IgD-negative memory B cell (primary cell): ENCODE measurements around the gene TMPRSS12. TPM values are rescaled to one million over a fixed set of nuclear protein-coding genes. Genes with fewer than 3 reads are reported as not detected.
"Not testable (repeated sequence)": the region's sequence is repeated elsewhere in the genome, so short reads cannot be mapped to it uniquely, and the experiment has no call there.

Experiments
- H3K27ac Mint-ChIP-seq, 3 donors: one replicate each; pipeline ENCODE4 v1.8.0; 2020 to 2022; ENCODE audit warnings: mild to moderate bottlenecking in 3 of 3, mixed read lengths in 3 of 3, moderate library complexity in 1 of 3
- H3K27me3 Mint-ChIP-seq: one replicate; pipeline ENCODE4 v1.8.0; 2021; ENCODE audit warnings: mixed read lengths
- H3K36me3 Mint-ChIP-seq: one replicate; pipeline ENCODE4 v1.8.0; 2020; ENCODE audit warnings: mild to moderate bottlenecking, mixed read lengths
- H3K4me1 Mint-ChIP-seq, 3 donors: one replicate each; pipeline ENCODE4 v1.8.0; 2020 to 2022; ENCODE audit warnings: mixed read lengths in 3 of 3, mild to moderate bottlenecking in 1 of 3
- H3K4me3 Mint-ChIP-seq, 4 donors: one replicate each; pipeline ENCODE4 v1.8.0; 2020 to 2022; ENCODE audit warnings: mild to moderate bottlenecking in 4 of 4, mixed read lengths in 4 of 4, moderate library complexity in 3 of 4
- H3K9me3 Mint-ChIP-seq, 3 donors: one replicate each; pipeline ENCODE4 v1.8.0; 2020 to 2021; ENCODE audit warnings: mixed read lengths in 3 of 3, mild to moderate bottlenecking in 1 of 3
- polyA plus RNA-seq: library from polyadenylated mRNA; unstranded; fragments of 300-500 nt; fragmentation: Illumina TruSeq; gene quantifications from one replicate; pipeline ENCODE4 v1.2.3, GENCODE V29; 2021

TMPRSS12 gene
- not detected for polyA plus RNA-seq

DNA sequence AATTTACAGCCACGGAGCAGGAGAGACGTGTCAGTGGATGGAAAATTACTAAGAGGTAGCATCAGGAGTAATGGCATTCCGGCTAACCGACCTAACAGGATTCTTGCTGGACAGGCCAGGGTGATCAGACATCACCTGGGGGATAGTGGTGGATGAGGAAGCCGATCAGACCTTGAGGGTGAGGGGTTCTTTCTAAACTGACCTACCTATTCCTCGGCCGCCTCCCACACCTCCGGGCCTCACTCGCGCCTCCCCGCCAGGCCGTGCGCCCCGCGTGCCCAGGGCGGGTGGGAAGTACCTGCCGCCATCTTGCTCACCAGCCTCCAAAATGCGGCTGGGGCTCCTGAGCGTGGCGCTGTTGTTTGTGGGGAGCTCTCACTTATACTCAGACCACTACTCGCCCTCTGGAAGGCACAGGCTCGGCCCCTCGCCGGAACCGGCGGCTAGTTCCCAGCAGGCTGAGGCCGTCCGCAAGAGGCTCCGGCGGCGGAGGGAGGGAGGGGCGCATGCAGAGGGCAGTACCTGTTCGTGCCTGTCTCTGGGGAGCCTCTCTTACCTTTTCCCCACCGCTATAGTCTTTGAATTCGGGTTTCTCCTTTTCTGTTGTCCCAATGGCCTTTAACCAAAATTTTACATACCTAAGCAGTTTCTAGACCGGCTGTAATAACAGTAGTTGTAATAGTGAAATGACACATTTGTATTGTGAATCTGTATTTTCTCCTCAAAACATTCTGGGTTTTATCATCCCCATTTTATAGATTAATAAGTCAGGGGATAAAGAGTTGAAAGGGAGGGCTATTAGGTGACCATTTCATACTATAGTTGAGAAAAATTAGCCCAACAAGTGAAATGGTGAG lies at the start of gene TMPRSS12:
Gene TMPRSS12, plus strand, starts transcription at position 290 of the 857 bp plus-strand sequence. Its CDS starts 39 bp downstream, at position 329.
- peaks cover 1% of the 10 kb centered on the region for H3K27me3 Mint-ChIP-seq
- no peak within 1 kb of the TSS for H3K27ac Mint-ChIP-seq
- H3K4me3 Mint-ChIP-seq, result peak within 1 kb of the TSS in 2 of 4 donors; percentile 16 to 81
- H3K4me1 Mint-ChIP-seq, result no peaks in the 10 kb centered on the region
- H3K9me3 Mint-ChIP-seq, result peaks cover 2 to 10% (median 8%) of the 10 kb centered on the region in 3 donors
- peaks cover 2% of the 10 kb centered on the region for H3K36me3 Mint-ChIP-seq

DNA sequence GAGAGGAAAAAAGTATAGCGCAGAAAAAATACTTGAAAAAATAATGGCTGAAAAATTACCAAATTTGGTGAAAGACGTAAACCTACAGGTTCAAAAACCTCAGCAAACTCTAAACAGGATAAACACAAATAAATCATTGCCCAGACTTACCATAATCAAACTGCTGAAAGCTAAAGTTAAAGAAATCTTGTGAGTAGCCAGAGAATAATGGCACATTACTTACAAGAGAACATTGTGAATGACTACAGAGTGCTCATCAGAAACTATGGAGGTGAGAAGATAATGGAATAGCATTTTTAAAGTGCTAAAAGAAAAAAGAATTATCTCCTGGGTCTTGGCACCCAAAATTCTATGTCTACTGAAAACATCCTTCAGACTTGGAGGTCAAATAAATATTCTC lies 42.8 kb upstream of the TMPRSS12 start:
- Mint-ChIP-seq H3K36me3 (peaks cover 30% of the 10 kb centered on the region), H3K4me1 (peaks cover 0 to 1% (median 0%) of the 10 kb centered on the region in 3 donors), H3K27me3 (no peaks in the 10 kb centered on the region), H3K9me3 (peaks cover 0 to 9% (median 7%) of the 10 kb centered on the region in 3 donors), H3K27ac (peak overlapping the region in 2 of 3 donors; percentile 23 to 64), H3K4me3 (no peak overlapping the region)

DNA sequence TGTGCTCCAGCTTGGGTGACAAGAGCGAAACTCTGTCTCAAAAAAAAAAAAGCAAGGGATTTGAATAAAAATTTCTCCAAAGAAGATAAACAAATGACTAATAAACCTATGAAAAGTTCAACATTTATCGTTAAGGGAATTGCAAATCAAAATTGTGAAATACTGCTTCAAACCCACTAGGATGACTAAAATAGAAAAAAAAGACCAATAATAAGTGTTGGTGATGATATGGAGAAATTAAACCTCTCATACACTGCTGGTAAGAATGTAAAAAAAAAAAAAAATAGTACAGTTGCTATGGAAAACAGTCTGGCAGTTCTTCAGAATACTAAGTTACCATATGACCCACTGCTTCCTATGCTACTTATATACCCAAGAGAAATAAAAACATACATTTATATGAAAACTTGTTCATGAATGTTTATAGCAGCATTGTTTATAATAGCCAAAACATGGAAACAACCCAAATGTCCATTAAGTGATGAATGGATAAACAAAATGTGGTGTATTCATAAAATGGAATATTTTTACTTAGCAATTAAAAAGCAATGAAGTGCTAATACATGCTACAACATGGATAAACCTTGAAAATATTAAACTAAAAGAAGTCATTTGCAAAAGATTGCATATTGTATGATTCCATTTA lies 39.4 kb upstream of the TMPRSS12 start:
- Mint-ChIP-seq H3K4me3 (no peak overlapping the region), H3K27ac (no peak overlapping the region), H3K36me3 (peaks cover 23% of the 10 kb centered on the region), H3K9me3 (peaks cover 0 to 9% (median 6%) of the 10 kb centered on the region in 3 donors), H3K27me3 (no peaks in the 10 kb centered on the region), H3K4me1 (peaks cover 0 to 1% (median 0%) of the 10 kb centered on the region in 3 donors)

- no peaks in the 10 kb centered on the region for H3K9me3 Mint-ChIP-seq
- peaks cover 7% of the 10 kb centered on the region for H3K36me3 Mint-ChIP-seq
- peak overlapping the region in 1 of 3 donors; percentile 75 for H3K27ac Mint-ChIP-seq
- H3K4me3 Mint-ChIP-seq, result no peak overlapping the region
- H3K27me3 Mint-ChIP-seq, result no peaks in the 10 kb centered on the region
- H3K4me1 Mint-ChIP-seq, result peaks cover 0 to 1% (median 0%) of the 10 kb centered on the region in 3 donors
Observed at GRCh38 chr12:50806176-50806575, 36.5 kb upstream of the TMPRSS12 start.

- H3K4me1 Mint-ChIP-seq, H3K27ac Mint-ChIP-seq, H3K9me3 Mint-ChIP-seq, H3K36me3 Mint-ChIP-seq, H3K4me3 Mint-ChIP-seq, H3K27me3 Mint-ChIP-seq: not testable (repeated sequence)
Observed at GRCh38 chr12:50809131-50809530, 33.6 kb upstream of the TMPRSS12 start.

GRCh38 chr12:50814921-50815320 lies 27.8 kb upstream of the TMPRSS12 start:
- H3K27ac Mint-ChIP-seq, H3K9me3 Mint-ChIP-seq, H3K4me3 Mint-ChIP-seq, H3K4me1 Mint-ChIP-seq, H3K36me3 Mint-ChIP-seq, H3K27me3 Mint-ChIP-seq: not testable (repeated sequence)

- H3K27ac Mint-ChIP-seq, result no peak overlapping the region
- H3K4me3 Mint-ChIP-seq, result no peak overlapping the region
- H3K27me3 Mint-ChIP-seq, result no peaks in the 10 kb centered on the region
- no peaks in the 10 kb centered on the region for H3K9me3 Mint-ChIP-seq
- no peaks in the 10 kb centered on the region for H3K36me3 Mint-ChIP-seq
- peaks cover 1 to 4% (median 4%) of the 10 kb centered on the region in 3 donors for H3K4me1 Mint-ChIP-seq
Observed at GRCh38 chr12:50820177-50820576, 22.5 kb upstream of the TMPRSS12 start.

DNA sequence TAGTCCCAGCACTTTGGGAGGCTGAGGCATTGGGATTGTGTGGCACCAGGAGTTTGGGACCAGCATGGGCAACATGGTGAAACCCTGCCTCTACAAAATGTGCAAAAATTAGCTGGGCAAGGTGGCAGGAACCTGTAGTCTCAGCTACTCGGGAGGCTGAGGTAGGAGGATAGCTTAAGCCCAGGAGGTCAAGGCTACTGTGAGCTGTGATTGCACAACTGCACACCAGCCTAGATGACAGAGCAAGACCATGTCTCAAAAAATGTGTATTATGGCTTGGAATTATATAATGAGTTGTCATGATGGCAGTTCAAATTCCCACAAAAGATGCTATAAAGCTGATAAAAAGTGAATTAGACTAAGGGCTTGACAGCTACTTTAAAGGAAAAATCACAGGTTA lies 20.6 kb upstream of the TMPRSS12 start:
- H3K27me3 Mint-ChIP-seq, result no peaks in the 10 kb centered on the region
- no peak overlapping the region for H3K27ac Mint-ChIP-seq
- H3K4me3 Mint-ChIP-seq, result no peak overlapping the region
- peaks cover 2 to 6% (median 5%) of the 10 kb centered on the region in 3 donors for H3K4me1 Mint-ChIP-seq
- no peaks in the 10 kb centered on the region for H3K9me3 Mint-ChIP-seq
- H3K36me3 Mint-ChIP-seq, result no peaks in the 10 kb centered on the region

DNA sequence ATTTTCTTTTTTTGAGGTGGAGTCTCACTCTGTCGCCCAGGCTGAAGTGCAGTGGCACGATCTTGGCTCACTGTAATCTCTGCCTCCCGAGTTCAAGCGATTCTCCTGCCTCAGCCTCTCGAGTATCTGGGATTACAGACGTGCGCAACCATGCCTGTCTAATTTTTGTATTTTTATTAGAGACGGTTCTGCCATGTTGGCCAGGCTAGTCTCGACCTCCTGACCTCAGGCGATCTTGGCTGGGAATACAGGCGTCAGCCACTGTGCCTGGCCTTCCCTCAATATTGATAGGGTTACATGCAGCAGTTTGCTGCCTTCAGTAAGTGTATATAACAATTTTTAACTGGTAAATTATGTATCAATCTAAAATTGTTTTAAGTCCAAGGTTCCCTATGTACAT lies 19.0 kb upstream of the TMPRSS12 start:
- not testable (repeated sequence) for H3K36me3 Mint-ChIP-seq, H3K27ac Mint-ChIP-seq, H3K27me3 Mint-ChIP-seq, H3K9me3 Mint-ChIP-seq, H3K4me1 Mint-ChIP-seq, H3K4me3 Mint-ChIP-seq

- Mint-ChIP-seq H3K4me1 (peaks cover 2 to 6% (median 5%) of the 10 kb centered on the region in 3 donors), H3K9me3 (no peaks in the 10 kb centered on the region), H3K27ac (peak overlapping the region; percentile 16 to 94 (median 32)), H3K4me3 (no peak overlapping the region), H3K36me3 (no peaks in the 10 kb centered on the region), H3K27me3 (no peaks in the 10 kb centered on the region)
Observed at GRCh38 chr12:50824914-50825313, 17.8 kb upstream of the TMPRSS12 start.

DNA sequence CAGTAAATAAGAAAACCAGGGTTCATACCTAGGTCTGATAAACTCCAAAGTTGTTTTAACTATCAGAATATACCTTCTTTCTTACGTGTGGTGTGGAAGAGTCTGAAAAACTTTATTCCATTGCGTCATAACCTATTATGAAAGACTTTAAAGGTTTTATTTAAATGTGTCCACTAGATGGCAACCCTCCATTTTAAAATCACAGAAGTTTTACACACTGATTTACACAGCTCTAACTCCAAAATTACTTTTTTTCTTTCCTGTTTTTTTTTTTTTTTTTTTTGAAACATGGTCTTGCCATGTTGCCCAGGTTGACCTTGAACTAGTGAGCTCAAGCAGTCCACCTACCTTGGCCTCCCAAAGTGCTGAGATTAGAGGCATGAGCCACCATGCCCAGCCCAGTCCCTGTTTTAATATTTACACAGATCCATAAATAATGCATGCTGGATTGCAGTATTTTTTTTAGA lies 17.3 kb upstream of the TMPRSS12 start:
- Mint-ChIP-seq H3K4me1 (peaks cover 2 to 6% (median 5%) of the 10 kb centered on the region in 3 donors), H3K36me3 (no peaks in the 10 kb centered on the region), H3K27me3 (no peaks in the 10 kb centered on the region), H3K4me3 (no peak overlapping the region), H3K27ac (peak overlapping the region; percentile 16 to 94 (median 32)), H3K9me3 (no peaks in the 10 kb centered on the region)

- no peak overlapping the region for H3K27ac Mint-ChIP-seq
- peaks cover 2% of the 10 kb centered on the region for H3K36me3 Mint-ChIP-seq
- no peak overlapping the region for H3K4me3 Mint-ChIP-seq
- H3K27me3 Mint-ChIP-seq, result no peaks in the 10 kb centered on the region
- H3K4me1 Mint-ChIP-seq, result peaks cover 2 to 6% (median 5%) of the 10 kb centered on the region in 3 donors
- peaks cover 0 to 3% (median 3%) of the 10 kb centered on the region in 3 donors for H3K9me3 Mint-ChIP-seq
Observed at GRCh38 chr12:50828121-50828520, 14.6 kb upstream of the TMPRSS12 start.

GRCh38 chr12:50828886-50829285 lies 13.8 kb upstream of the TMPRSS12 start:
- peaks cover 2 to 6% (median 5%) of the 10 kb centered on the region in 3 donors for H3K4me1 Mint-ChIP-seq
- peaks cover 2% of the 10 kb centered on the region for H3K36me3 Mint-ChIP-seq
- no peaks in the 10 kb centered on the region for H3K27me3 Mint-ChIP-seq
- H3K9me3 Mint-ChIP-seq, result peaks cover 0 to 8% (median 5%) of the 10 kb centered on the region in 3 donors
- H3K27ac Mint-ChIP-seq, result no peak overlapping the region
- no peak overlapping the region for H3K4me3 Mint-ChIP-seq

DNA sequence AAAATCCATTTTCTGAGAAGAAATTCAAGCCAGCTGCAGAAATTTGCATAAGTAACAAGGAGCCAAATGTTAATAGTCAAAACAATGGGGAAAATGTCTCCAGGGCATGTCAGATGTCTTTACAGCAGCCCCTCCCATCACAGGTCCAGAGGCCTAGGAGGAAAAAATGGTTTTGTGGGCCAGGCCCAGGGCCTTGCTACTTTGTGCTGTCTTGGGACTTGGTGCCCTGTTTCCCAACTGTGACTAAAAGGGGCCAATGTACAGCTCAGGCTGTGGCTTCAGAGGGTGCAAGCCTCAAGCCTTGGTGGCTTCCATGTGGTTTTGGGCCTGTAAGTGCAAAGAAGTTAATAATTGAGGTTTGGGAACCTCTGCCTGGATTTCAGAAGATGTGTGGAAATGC lies 8.9 kb upstream of the TMPRSS12 start:
- H3K27ac Mint-ChIP-seq, H3K36me3 Mint-ChIP-seq, H3K4me3 Mint-ChIP-seq, H3K4me1 Mint-ChIP-seq, H3K27me3 Mint-ChIP-seq: not testable (repeated sequence)
- H3K9me3 Mint-ChIP-seq, result peaks cover 3 to 23% (median 11%) of the 10 kb centered on the region in 3 donors

GRCh38 chr12:50839042-50839441 lies 3.7 kb upstream of the TMPRSS12 start:
- Mint-ChIP-seq H3K9me3 (peaks cover 7 to 23% (median 13%) of the 10 kb centered on the region in 3 donors), H3K4me1 (no peaks in the 10 kb centered on the region), H3K27me3 (peaks cover 4% of the 10 kb centered on the region), H3K36me3 (peaks cover 8% of the 10 kb centered on the region), H3K4me3 (no peak overlapping the region), H3K27ac (peak overlapping the region in 1 of 3 donors; percentile 26)
